Neural progenitor cell (in vitro differentiated cells): Measurements from ENCODE around the gene P4HA1.

Experiments
- EZH2phosphoT487 ChIP-seq: fragments of 200-600 bp; sonication (generic); IDR thresholded peaks from 2 replicates; pipeline ENCODE4 v1.6.1; 2017; ENCODE audit warnings: antibody characterized with exemption
- TF ChIP-seq, protein P1 (sequence below): fragments of 200-600 bp; sonication (generic); IDR thresholded peaks from 2 replicates; pipeline ENCODE4 v1.5.1; 2017; ENCODE audit warnings: antibody characterized with exemption, mild to moderate bottlenecking

DNA sequence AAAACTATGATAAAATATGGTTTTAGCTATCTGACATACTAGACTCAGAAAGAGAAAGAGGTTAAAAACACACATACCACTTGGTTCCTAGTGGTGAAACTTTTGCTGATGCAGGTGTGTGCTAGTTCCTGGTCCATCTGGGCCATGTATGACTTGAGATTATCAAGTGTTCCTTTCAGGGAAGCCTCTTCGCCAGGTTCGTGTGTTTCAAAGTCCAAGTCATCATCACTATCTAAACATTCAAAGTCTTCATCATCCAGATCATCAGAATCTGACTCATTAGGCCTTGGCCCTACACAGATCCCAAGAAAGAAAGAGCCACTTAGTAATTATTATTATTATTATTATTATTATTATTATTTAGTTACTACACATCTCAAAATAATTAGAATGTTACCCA is 40.0 kb upstream of the P4HA1 start:
- TF ChIP-seq EZH2phosphoT487, result no peak
- TF ChIP-seq, protein P1, sequence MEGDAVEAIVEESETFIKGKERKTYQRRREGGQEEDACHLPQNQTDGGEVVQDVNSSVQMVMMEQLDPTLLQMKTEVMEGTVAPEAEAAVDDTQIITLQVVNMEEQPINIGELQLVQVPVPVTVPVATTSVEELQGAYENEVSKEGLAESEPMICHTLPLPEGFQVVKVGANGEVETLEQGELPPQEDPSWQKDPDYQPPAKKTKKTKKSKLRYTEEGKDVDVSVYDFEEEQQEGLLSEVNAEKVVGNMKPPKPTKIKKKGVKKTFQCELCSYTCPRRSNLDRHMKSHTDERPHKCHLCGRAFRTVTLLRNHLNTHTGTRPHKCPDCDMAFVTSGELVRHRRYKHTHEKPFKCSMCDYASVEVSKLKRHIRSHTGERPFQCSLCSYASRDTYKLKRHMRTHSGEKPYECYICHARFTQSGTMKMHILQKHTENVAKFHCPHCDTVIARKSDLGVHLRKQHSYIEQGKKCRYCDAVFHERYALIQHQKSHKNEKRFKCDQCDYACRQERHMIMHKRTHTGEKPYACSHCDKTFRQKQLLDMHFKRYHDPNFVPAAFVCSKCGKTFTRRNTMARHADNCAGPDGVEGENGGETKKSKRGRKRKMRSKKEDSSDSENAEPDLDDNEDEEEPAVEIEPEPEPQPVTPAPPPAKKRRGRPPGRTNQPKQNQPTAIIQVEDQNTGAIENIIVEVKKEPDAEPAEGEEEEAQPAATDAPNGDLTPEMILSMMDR, result no peak
